ENCODE results near the gene ZNF385D.

Gene ZNF385D

GRCh38 chr3:21750831-21751391 is at the start of gene ZNF385D:
Gene ZNF385D, minus strand, starts transcription at chr3:21751210. Its CDS starts 294 bp downstream, at chr3:21750916.
- no peak for DNase-seq (ENCODE audit: low spot score)

- no peak for DNase-seq (ENCODE audit: low spot score)
These were observed 47.5 kb upstream of the ZNF385D start for GRCh38 chr3:21798356-21799088.

- DNase-seq (ENCODE audit: low spot score), result no peak
These were observed 44.9 kb upstream of the ZNF385D start for GRCh38 chr3:21795921-21796320.

- no peak for DNase-seq (ENCODE audit: low spot score)
These were observed 44.3 kb upstream of the ZNF385D start for GRCh38 chr3:21795152-21795837.

- DNase-seq (ENCODE audit: low spot score), result no peak
These were observed 43.3 kb upstream of the ZNF385D start for GRCh38 chr3:21794291-21794690.

GRCh38 chr3:21792176-21792575 is 41.2 kb upstream of the ZNF385D start:
- no peak for DNase-seq (ENCODE audit: low spot score)

- DNase-seq (ENCODE audit: low spot score), result no peak
These were observed 40.3 kb upstream of the ZNF385D start for GRCh38 chr3:21791356-21791755.

GRCh38 chr3:21790466-21790865 is 39.5 kb upstream of the ZNF385D start:
- DNase-seq (ENCODE audit: low spot score), result no peak

- DNase-seq (ENCODE audit: low spot score), result no peak
These were observed 38.7 kb upstream of the ZNF385D start for GRCh38 chr3:21789730-21790129.

GRCh38 chr3:21786438-21786797 is 35.4 kb upstream of the ZNF385D start:
- no peak for DNase-seq (ENCODE audit: low spot score)

- no peak for DNase-seq (ENCODE audit: low spot score)
These were observed 34.9 kb upstream of the ZNF385D start for GRCh38 chr3:21785765-21786437.

- DNase-seq (ENCODE audit: low spot score), result no peak
These were observed 32.8 kb upstream of the ZNF385D start for GRCh38 chr3:21783839-21784238.

- no peak for DNase-seq (ENCODE audit: low spot score)
These were observed 30.3 kb upstream of the ZNF385D start for GRCh38 chr3:21781355-21781754.

GRCh38 chr3:21779909-21780308 is 28.9 kb upstream of the ZNF385D start:
- no peak for DNase-seq (ENCODE audit: low spot score)

- no peak for DNase-seq (ENCODE audit: low spot score)
These were observed 27.7 kb upstream of the ZNF385D start for GRCh38 chr3:21778715-21779114.

GRCh38 chr3:21777821-21778220 is 26.8 kb upstream of the ZNF385D start:
- DNase-seq (ENCODE audit: low spot score), result no peak

- DNase-seq (ENCODE audit: low spot score), result no peak
These were observed 15.0 kb upstream of the ZNF385D start for GRCh38 chr3:21766002-21766401.

- no peak for DNase-seq (ENCODE audit: low spot score)
These were observed 4.9 kb upstream of the ZNF385D start for GRCh38 chr3:21755896-21756295.

GRCh38 chr3:21754839-21755238 is 3.8 kb upstream of the ZNF385D start:
- no peak for DNase-seq (ENCODE audit: low spot score)

- DNase-seq (ENCODE audit: low spot score), result no peak
These were observed 1.8 kb upstream of the ZNF385D start for GRCh38 chr3:21752749-21753347.

- no peak for DNase-seq (ENCODE audit: low spot score)
These were observed 876 bp upstream of the ZNF385D start for GRCh38 chr3:21751886-21752285.

GRCh38 chr3:21750080-21750696 is 822 bp downstream of the ZNF385D start:
- DNase-seq (ENCODE audit: low spot score), result no peak
